ENCODE data around the gene ABITRAM.

GRCh38 chr9:108903420-108904103 is 30.6 kb upstream of the ABITRAM start:
- TF ChIP-seq CTCF (IDR thresholded peaks at IDR 0.05) (no peak), POLR2A (IDR thresholded peaks at IDR 0.05) (no peak)
